DOHH2 (cell line): ENCODE results near the gene ENGASE.

Experiments used
- H3F3A ChIP-seq: fragments of 200-600 bp; sonication (generic), shearing (Covaris generic); 2 replicates; pipeline ENCODE4 v1.6.0; 2016; ENCODE audit warnings: antibody characterized with exemption, mild to moderate bottlenecking; ENCODE audit not compliant: control insufficient read depth, insufficient read depth
- H3K27ac ChIP-seq: fragments of 200-600 bp; sonication (generic); 2 replicates; pipeline ENCODE4 v1.5.1; 2014; ENCODE audit warnings: low read depth, mild to moderate bottlenecking, low read length, moderate library complexity
- H3K27me3 ChIP-seq: fragments of 200-600 bp; sonication (generic); 2 replicates; pipeline ENCODE4 v1.6.1; 2014; ENCODE audit warnings: mild to moderate bottlenecking, low read length, mixed read lengths; ENCODE audit not compliant: control insufficient read depth
- H3K36me3 ChIP-seq: fragments of 200-600 bp; sonication (generic); 2 replicates; pipeline ENCODE4 v1.6.1; 2014; ENCODE audit warnings: mild to moderate bottlenecking, low read length, moderate library complexity, mixed read lengths; ENCODE audit not compliant: control insufficient read depth
- H3K4me1 ChIP-seq: fragments of 200-600 bp; sonication (generic); 2 replicates; pipeline ENCODE4 v1.6.1; 2014; ENCODE audit warnings: mild to moderate bottlenecking, low read length, mixed read lengths; ENCODE audit not compliant: control insufficient read depth
- H3K4me2 ChIP-seq: fragments of 200-600 bp; sonication (generic); 2 replicates; pipeline ENCODE4 v1.6.0; 2014; ENCODE audit warnings: mild to moderate bottlenecking, low read length, moderate library complexity
- H3K4me3 ChIP-seq: fragments of 200-600 bp; sonication (generic); 2 replicates; pipeline ENCODE4 v1.5.1; 2014; ENCODE audit warnings: mild to moderate bottlenecking, low read length, mixed read lengths
- H3K79me2 ChIP-seq: fragments of 200-600 bp; sonication (generic); 2 replicates; pipeline ENCODE4 v1.6.1; 2014; ENCODE audit warnings: mild to moderate bottlenecking, low read length, mixed read lengths; ENCODE audit not compliant: control insufficient read depth
- H3K9me2 ChIP-seq: fragments of 200-600 bp; sonication (generic); replicated peaks from 2 replicates; pipeline ENCODE4 v1.6.1; 2014; ENCODE audit warnings: mild to moderate bottlenecking, low read length, mixed read lengths; ENCODE audit not compliant: control insufficient read depth
- H3K9me3 ChIP-seq: fragments of 200-600 bp; sonication (generic); 2 replicates; pipeline ENCODE4 v1.6.1; 2014; ENCODE audit warnings: antibody characterized with exemption, low read length, mixed read lengths; ENCODE audit not compliant: control insufficient read depth, insufficient read depth
- H4K20me1 ChIP-seq: fragments of 200-600 bp; sonication (generic); 2 replicates; pipeline ENCODE4 v1.6.0; 2014; ENCODE audit warnings: low read depth, mild to moderate bottlenecking, antibody characterized with exemption, low read length, moderate library complexity; ENCODE audit not compliant: control insufficient read depth, insufficient read depth
- CTCF ChIP-seq: fragments of 200-600 bp; sonication (generic); IDR thresholded peaks from one replicate; pipeline ENCODE4 v1.5.1; 2014; ENCODE audit warnings: antibody characterized with exemption, mild to moderate bottlenecking, low read depth, low read length; ENCODE audit not compliant: poor library complexity, severe bottlenecking
- EZH2phosphoT487 ChIP-seq: fragments of 200-600 bp; sonication (generic); IDR thresholded peaks from 2 replicates; pipeline ENCODE4 v1.6.1; 2017; ENCODE audit warnings: borderline replicate concordance, mild to moderate bottlenecking, antibody characterized with exemption, low read length, moderate library complexity, mixed read lengths

Gene ENGASE

GRCh38 chr17:79108232-79108850 lies 33.7 kb downstream of the ENGASE start:
- no peaks in the 10 kb centered on the region for H3K9me2 ChIP-seq
- no peaks in the 10 kb centered on the region for H3K27me3 ChIP-seq
- H3K4me2 ChIP-seq: no peak overlapping the region
- no peaks in the 10 kb centered on the region for H3K4me1 ChIP-seq
- no peak overlapping the region for H3K4me3 ChIP-seq
- TF ChIP-seq EZH2phosphoT487 (no peak), CTCF (no peak)
- H4K20me1 ChIP-seq: no peaks in the 10 kb centered on the region
- no peak overlapping the region for H3K27ac ChIP-seq
- no peaks in the 10 kb centered on the region for H3K36me3 ChIP-seq
- H3F3A ChIP-seq: no peaks in the 10 kb centered on the region
- H3K79me2 ChIP-seq: no peaks in the 10 kb centered on the region
- no peaks in the 10 kb centered on the region for H3K9me3 ChIP-seq

- Histone ChIP-seq H3F3A (no peaks in the 10 kb centered on the region), H3K27me3 (no peaks in the 10 kb centered on the region), H3K4me1 (no peaks in the 10 kb centered on the region), H3K79me2 (no peaks in the 10 kb centered on the region), H4K20me1 (no peaks in the 10 kb centered on the region), H3K36me3 (no peaks in the 10 kb centered on the region), H3K9me2 (no peaks in the 10 kb centered on the region), H3K9me3 (no peaks in the 10 kb centered on the region), H3K4me2 (no peak overlapping the region), H3K27ac (no peak overlapping the region), H3K4me3 (no peak overlapping the region)
- TF ChIP-seq EZH2phosphoT487 (no peak), CTCF (no peak)
Observed at GRCh38 chr17:79108870-79109269, 34.2 kb downstream of the ENGASE start.

GRCh38 chr17:79109584-79109983 lies 35.0 kb downstream of the ENGASE start:
- Histone ChIP-seq H3K4me2 (no peak overlapping the region), H3F3A (no peaks in the 10 kb centered on the region), H3K27me3 (no peaks in the 10 kb centered on the region), H3K4me1 (no peaks in the 10 kb centered on the region), H3K9me3 (no peaks in the 10 kb centered on the region), H3K9me2 (no peaks in the 10 kb centered on the region), H3K4me3 (no peak overlapping the region), H3K36me3 (no peaks in the 10 kb centered on the region), H4K20me1 (no peaks in the 10 kb centered on the region), H3K79me2 (no peaks in the 10 kb centered on the region), H3K27ac (no peak overlapping the region)
- peak; percentile 48 for TF ChIP-seq CTCF
- no peak for TF ChIP-seq EZH2phosphoT487
